K562 (cell line): ENCODE data around the gene SENP8. TPM values are rescaled to one million over a fixed set of nuclear protein-coding genes. Genes with fewer than 3 reads are reported as not detected.

Experiments used
- ATF1 ChIP-seq, 2 experiments: fragments of 450-650 bp in 1 of 2; IDR thresholded peaks; 2 replicates each; pipeline ENCODE4 v1.6.1; 2016; ENCODE audit warnings: missing compliant biosample characterization in 1 of 2, missing genetic modification characterization in 1 of 2
- E2F4 ChIP-seq: sonication (generic); formaldehyde crosslinking; IDR thresholded peaks from 2 replicates; pipeline ENCODE4 v1.8.0; 2022; ENCODE audit warnings: mild to moderate bottlenecking, low read depth, missing genetic modification reagents
- ETV6 ChIP-seq, 3 experiments: fragments of 150-350 bp in 1 of 3; sonication (generic) in 1 of 3; formaldehyde crosslinking in 1 of 3; IDR thresholded peaks; 2 replicates each; pipeline versions ENCODE4 v1.6.1 to v1.8.0; 2014 to 2022; ENCODE audit warnings: borderline replicate concordance in 2 of 3, low read depth in 2 of 3, antibody characterized with exemption in 1 of 3, low read length in 1 of 3, mild to moderate bottlenecking in 1 of 3, missing genetic modification reagents in 1 of 3
- FUS ChIP-seq: fragments of 200-400 bp; formaldehyde crosslinking; optimal IDR thresholded peaks from 2 replicates; pipeline ENCODE3; 2017; ENCODE audit warnings: low read depth, low read length
- NCOA1 ChIP-seq: fragments of 450-650 bp; IDR thresholded peaks from 2 replicates; pipeline ENCODE4 v1.6.1; 2016; ENCODE audit warnings: low read depth
- SRSF7 ChIP-seq: fragments of 200-400 bp; formaldehyde crosslinking; optimal IDR thresholded peaks from 2 replicates; pipeline ENCODE3; 2017; ENCODE audit warnings: mild to moderate bottlenecking, low read depth, low read length
- ZNF518B ChIP-seq: fragments of 250-450 bp; sonication (Bioruptor Pico); IDR thresholded peaks from 2 replicates; pipeline ENCODE4 v1.5.0; 2021; ENCODE audit warnings: mild to moderate bottlenecking, moderate library complexity
- ZNF644 ChIP-seq: fragments of 200-800 bp; sonication (Bioruptor generic); IDR thresholded peaks from 2 replicates; pipeline ENCODE4 v1.6.1; 2016; ENCODE audit warnings: low read depth, missing genetic modification characterization, missing compliant biosample characterization
- polyA plus RNA-seq, 8 experiments: library from polyadenylated mRNA; depleted of rRNA in 4 of 8; stranded (reverse) in 5 of 8; unstranded in 3 of 8; fragments of >200 nt; fragmentation: Nextera tagmentation in 2 of 8; fragmentation: Illumina TruSeq in 1 of 8; extraction: Ambion mirVana in 2 of 8; extraction: Trizol in 1 of 8; gene quantifications; 2 replicates each; pipeline versions ENCODE4 v1.2.1 to v1.2.3, GENCODE V29; 2011 to 2014; ENCODE audit warnings: inconsistent platforms in 1 of 8, missing spikeins in 1 of 8
- total RNA-seq, 7 experiments: library from RNA; depleted of rRNA in 6 of 7; stranded (reverse); fragments of >200 nt in 6 of 7; fragmentation: Illumina TruSeq in 2 of 7; extraction: Trizol in 2 of 7; gene quantifications; 2 replicates each; pipeline versions ENCODE4 v1.2.1 to v1.2.3, GENCODE V29; 2011 to 2021; ENCODE audit warnings: low replicate concordance in 1 of 7

Gene SENP8
- total and polyA plus RNA-seq, 9 of the 15 experiments (the other 6 are each of a cell fraction or from before 2014, with no cell fraction given) = 1.4 to 5.4 (median 2.4) TPM

- TF ChIP-seq E2F4 (CRISPR knock-in tag) (no peak), SRSF7 (no peak), ETV6 (IDR thresholded peaks at IDR 0.05; ENCODE audit: borderline replicate concordance in 1 of 2, low read depth in 2 of 2, low read length in 1 of 2) (no peak), ETV6 (CRISPR knock-in tag; IDR thresholded peaks at IDR 0.05; ENCODE audit: borderline replicate concordance) (no peak), FUS (no peak), NCOA1 (no peak), ATF1 (CRISPR knock-in tag; IDR thresholded peaks at IDR 0.05) (no peak), ATF1 (tag; IDR thresholded peaks at IDR 0.05) (no peak), ZNF644 (tag) (no peak), ZNF518B (CRISPR knock-in tag) (no peak)
Observed at GRCh38 chr15:72068856-72069255, 49.3 kb upstream of the SENP8 start (continued).
